Measurements from ENCODE around the gene ALDH18A1.

- TF ChIP-seq CTCF (IDR thresholded peaks at IDR 0.05; ENCODE audit: low read depth, low read length) (no peak), EZH2phosphoT487 (IDR thresholded peaks at IDR 0.05; ENCODE audit: low read depth) (no peak)
These were observed 780 bp downstream of the ALDH18A1 start for GRCh38 chr10:95655571-95656290.
